Gastroesophageal sphincter (tissue), 3 donors: ENCODE measurements around the gene CCNL1.

Experiments used
- CTCF ChIP-seq, 4 experiments: fragments of 200-600 bp in 2 of 4; fragments of 450-650 bp in 2 of 4; sonication (generic) in 1 of 4; IDR thresholded peaks; one replicate each; pipeline ENCODE4 v1.5.1; 2017 to 2019; ENCODE audit warnings: antibody characterized with exemption in 4 of 4, mild to moderate bottlenecking in 2 of 4, moderate library complexity in 2 of 4
- EP300 ChIP-seq: sonication (generic); formaldehyde crosslinking; IDR thresholded peaks from one replicate; pipeline ENCODE4 v1.6.1; 2017; ENCODE audit warnings: antibody characterized with exemption, mild to moderate bottlenecking
- POLR2A ChIP-seq, 2 donors: fragments of 450-650 bp; IDR thresholded peaks; one replicate each; pipeline ENCODE4 v1.6.1; 2017; ENCODE audit warnings: antibody characterized with exemption in 2 of 2, mild to moderate bottlenecking in 2 of 2, moderate library complexity in 1 of 2

DNA sequence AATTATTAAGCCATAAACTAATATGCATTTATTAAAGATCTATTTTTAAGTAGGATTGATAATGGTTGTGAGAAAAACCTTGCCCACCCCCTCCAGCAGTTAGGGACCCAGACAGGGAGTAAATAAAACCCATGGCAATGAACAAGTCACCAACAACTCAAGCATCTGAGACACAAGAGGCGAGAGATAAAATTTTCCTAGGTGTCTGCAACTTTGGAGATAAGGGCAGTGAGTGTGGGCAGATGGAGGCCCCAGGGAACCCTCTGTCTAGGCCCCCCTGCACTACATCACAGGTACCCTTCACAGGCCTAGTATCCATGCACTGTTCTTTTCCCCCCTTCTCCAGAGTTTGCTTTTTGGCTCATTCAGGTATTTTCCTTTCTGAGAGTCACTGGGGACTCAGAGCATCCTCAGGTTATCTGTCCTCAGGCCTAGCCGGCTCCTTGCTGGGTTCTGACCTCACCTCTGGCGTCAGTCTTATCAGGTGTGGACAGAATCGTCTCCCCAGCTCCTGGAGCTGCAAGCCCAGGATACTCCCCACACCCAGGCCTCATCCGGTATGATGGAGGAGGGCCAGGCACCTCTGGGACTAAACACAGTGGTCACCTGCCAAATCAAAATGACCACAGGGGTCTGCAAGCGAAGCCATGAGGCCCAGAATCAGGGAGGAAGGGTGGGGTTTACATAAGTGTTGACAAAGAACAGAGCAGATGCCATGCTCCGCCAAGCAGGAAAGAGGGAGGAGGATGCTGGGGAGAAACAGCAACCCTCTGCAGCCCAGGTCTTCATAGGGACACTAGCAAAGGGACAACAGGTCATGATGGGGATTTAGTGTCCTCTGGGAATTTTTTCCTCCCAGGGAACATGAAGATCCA, 50.4 kb downstream of the CCNL1 start:
- TF ChIP-seq POLR2A (IDR thresholded peaks at IDR 0.05): no peak
- no peak for TF ChIP-seq CTCF (IDR thresholded peaks at IDR 0.05)
- no peak for TF ChIP-seq EP300
